GM12892 (cell line): ENCODE results near the gene KCNMA1.

Source experiments
- POLR2A ChIP-seq: IDR thresholded peaks from 2 replicates; pipeline ENCODE4 v1.6.1; 2011; ENCODE audit warnings: low read depth, low read length, control low read depth
- POLR2AphosphoS5 ChIP-seq: IDR thresholded peaks from 2 replicates; pipeline ENCODE4 v1.6.1; 2011; ENCODE audit warnings: low read depth, low read length, control low read depth
- TAF1 ChIP-seq: IDR thresholded peaks from 2 replicates; pipeline ENCODE4 v1.6.1; 2011; ENCODE audit warnings: low read depth, mild to moderate bottlenecking, control low read depth, low read length, borderline replicate concordance

DNA sequence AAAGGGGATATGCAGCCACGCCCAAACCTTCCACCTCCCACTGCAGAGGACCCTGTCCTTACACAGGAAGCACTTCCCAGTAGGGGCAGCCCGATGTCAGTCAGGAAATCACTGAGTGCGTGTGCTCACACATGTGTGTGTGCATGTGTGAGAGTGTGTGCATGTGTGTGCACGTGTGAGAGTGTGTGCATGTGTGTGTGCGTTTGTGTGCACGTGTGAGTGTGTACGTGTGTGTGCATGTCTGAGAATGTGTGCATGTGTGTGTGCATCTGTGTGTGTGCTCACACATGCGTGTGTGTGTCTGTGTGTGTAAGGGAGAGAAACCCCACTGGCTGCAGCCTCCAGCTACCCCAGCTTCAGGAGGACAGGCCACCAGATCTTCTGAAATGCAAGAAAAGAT lies 229.3 kb downstream of the KCNMA1 start:
- TF ChIP-seq POLR2A (no peak), TAF1 (no peak), POLR2AphosphoS5 (no peak; the same call in 1 of the 2 replicates)
